Measurements from ENCODE around the gene C1orf198.

C1orf198 gene

DNA sequence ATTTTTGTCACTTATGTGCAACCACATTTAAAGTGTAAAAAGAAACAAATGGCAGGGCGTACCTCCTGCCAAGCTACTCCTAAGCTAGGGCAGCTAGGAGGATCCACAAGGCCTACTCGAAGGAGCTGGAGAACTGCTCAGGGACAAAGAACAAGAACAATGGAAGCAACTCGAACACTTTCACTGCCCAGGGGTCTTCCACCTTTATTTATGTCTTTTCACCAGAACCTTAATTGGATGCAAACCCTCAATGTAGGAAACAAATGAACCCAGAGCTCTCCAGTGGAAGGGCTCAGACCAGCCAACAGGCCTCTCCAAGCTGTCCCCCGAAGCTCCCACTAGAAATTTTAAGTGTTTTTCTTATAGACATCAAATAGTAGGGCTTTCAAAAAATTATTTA, 39.9 kb downstream of the C1orf198 start:
- DNase-seq: no peak

DNA sequence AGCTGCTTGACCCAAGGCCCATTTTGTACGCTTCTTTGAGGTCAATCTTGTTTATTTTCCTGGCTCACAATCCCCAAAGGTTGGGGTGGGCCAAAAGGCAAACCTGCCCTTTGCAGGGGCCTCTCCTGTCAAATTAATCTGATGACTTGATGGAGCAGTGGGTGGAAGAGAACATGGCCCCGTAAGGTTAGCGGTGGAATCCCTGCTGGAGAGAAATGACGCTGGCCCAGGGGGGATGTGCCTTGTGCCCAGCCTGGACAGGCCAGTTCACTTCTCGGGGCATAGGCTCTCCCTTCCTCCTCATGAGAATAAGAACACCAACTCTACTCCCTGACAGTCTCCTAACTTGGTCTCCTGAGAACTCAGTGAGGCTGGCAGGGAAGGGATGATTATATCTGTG, 40.5 kb downstream of the C1orf198 start:
- DNase-seq: no peak

DNA sequence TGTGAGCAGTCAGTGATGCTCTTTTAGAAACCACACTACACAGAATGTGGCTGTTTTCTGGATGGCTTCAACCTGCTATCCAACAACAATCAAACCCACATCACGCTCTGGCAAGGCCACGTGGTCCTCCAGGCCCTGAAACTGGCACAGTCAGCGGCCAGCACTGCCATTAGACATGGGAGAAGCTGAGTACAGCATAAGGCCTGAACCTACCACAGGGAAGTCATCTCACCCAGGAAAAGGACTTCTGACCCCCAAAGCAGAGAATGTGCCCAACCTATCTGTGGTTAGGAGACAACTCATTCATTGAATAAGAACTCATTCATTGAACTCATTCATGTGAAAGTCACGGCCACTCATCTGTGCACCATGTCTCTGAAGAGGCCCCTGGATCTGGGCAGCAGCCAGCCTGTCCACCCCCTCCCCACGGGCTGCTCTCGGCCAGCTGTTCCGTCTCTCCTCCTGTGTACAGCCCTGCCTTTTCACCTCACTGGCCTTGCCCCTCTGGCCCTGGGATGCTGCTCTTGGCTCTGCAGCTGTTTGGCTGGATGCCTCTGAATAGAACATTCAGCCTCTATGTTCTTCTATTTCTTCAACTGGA, 41.1 kb downstream of the C1orf198 start:
- no peak for DNase-seq

DNA sequence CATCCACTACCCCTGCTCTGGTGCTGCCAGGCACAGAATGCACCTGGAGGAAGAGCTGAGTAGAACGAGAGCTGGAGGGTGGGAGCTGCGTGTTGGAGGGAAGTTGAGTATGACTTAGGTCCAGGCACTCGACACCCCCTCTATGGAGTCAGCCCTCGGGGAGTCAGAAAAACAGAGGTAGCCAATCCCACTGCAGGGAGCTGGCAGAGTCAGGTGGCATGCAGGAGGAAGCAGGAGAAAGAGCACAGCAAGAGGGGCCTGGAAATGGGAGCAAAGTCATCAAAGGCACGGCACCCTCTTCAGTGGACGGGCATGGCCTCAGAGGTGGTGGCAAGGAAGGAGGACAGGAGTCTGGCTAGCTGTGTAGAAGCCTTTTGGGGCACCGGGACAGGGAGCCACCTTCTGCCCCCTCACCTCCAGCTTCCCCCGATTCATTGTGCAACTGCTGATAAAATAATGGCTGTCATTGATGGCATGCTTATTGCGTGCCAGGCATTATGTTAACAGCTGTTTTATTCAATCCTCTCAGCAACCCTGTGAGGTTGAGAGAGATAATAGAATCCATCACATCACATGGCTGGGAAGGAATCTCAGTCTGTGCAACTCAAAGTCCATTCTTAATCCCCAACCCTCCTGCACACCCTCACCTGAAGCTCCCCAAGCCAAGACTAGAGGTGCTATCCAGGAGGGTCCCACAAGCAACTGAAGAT, 42.0 kb downstream of the C1orf198 start:
- no peak for DNase-seq

DNA sequence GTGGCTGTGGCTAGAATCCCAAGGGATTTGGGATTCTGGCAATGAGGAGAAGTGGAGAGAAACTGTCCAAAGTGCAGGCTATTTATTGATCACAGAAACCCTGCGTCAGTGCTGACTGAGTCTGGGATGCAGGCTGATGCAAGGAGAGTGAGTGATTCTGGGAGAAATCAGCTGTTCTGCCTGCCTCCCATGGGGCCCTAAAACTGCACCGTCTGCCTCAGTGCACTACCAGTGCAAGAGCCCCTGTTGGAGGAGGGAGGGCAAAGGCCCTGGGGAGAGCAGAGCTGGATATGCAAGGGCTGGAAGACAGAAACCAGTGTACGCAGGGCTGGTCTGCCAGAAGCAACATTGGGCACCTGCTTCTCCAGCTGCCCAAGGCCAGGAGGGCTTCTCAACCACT, 42.6 kb downstream of the C1orf198 start:
- DNase-seq: no peak

DNA sequence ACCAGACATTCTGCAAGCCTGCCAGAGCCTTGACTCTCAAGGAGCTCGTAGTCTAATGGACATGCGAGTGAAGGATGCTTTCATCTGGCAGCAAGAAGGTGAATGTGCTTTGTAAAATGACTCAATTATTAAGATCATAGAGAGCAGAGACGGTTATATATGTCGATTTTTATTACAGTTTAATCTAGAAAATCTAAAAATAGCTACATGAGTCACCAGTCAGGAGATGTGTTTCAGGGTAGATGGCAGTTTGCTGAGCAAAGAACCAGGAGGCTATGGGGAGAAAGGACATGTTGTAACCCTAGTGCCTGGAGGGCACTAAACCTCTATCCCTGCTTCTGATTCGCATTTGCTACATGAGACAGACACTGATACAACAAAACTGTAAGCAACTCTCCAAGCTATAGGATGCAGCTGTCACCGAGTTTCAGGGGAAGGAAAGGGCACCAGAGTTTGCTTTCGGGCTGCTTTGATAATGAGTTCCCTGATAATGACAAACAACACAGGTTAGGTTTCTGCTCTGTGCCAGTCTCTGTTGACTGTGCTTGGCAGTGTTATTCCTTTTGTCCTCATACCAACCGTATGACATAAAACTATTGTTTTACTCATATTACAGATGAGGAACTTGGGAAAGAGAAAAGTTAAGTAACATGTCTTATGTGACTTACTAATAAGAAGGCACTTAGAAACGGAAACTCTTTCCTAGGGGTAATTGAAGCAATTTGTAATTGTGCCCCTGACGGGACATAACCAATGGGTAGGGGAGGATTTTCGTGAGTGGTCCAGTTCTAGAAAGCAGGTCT, 43.2 kb downstream of the C1orf198 start:
- no peak for DNase-seq

DNA sequence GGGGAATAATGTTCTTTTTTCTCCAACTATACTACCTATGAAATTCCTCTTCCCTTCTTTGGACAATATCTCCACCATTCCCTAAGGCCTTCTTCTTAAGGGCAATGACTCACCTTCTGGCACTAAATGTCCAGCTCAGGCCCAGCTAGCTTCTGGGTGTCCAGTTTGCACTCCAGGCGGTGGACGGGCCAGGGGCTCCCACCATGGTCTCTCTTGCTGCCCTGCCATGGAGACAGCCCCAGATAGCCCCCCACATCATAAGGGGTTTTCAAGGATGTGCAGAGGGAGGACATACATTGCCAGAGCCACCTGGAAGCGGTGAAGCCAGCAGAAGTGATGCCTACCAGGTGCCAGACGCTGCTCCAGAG, 43.8 kb downstream of the C1orf198 start:
- no peak for DNase-seq

DNA sequence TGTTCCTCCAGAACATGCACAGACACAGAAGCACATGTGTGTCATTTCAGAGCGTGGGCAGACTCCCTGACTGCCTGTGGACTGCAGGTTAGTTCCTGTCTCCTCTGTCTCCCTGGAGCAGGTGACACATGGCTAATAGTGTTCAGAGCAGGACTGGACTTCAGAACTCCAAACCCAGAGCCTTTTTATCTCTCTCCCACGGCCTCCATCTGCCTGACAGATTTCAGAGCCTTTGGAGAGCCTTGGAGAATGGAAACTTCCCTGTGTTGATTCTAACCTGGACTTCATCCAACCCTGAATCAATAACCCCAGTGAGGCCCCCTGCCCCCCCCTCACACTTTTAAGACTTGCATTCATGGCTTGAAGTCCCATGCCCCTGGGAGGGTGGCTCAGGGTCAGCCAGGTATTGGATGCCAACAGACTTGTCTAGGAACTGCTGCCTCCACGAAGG, 44.4 kb downstream of the C1orf198 start:
- no peak for DNase-seq

DNA sequence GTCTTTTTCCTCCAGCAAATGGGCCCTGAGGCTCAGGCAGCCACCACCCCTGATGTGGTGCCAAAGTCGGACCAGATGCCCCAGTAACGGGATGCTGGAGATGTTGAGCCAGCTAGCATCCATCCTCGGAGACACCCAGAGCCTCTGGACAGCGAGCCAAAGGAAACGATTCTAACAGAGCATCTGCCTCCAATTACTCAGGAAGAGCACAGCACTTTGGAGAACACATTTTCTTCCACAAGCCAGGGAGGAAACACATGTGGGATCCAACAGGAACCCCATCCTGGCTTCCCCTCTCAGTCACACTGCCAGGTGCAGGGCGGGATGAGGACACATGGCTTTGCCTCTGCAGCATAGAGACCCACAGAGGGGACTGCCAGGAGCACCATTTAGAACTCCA, 44.9 kb downstream of the C1orf198 start:
- DNase-seq: no peak

DNA sequence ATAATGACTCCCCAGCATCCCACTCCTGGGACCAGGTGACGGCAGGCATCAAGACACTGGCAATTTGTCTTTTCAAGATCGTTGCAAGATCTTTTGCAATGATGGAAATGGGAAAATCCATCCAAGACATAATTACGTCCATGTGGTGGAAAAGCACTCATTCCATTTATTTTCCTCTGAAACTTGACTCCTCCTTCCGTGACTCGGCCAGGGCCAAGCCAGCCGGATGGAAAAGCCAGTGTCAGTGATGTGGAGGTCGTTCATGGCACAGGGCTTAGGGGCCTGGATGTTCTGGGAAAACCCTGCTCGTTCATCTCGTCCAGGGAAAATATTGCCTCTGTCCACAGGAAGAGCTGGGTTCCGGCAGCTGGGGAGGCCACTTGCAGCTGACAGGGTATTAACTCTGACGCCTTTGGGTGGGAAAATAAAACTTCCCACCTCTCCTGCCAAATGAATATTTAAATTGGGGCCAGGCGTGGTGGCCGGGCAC, 46.2 kb downstream of the C1orf198 start:
- no peak for DNase-seq

DNA sequence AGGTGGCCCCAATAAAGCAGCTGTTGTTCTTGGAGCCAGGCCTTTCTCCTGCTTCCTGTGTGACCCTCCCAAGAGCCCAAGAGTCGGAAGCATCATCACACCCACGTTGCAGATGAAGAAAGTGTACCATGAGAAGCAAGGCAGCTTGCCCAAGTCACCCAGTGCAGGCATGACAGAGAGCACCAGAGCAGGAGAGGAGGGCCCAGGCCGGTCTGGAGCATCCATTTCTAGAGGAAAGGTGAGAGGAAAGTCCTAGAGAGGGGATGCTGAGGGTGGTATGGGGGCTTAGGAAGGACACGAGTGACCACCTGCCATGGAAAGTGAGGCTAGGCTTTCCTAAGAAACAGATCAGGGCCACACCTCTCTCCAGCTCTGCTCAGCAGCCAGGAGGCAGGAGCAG, 47.0 kb downstream of the C1orf198 start:
- no peak for DNase-seq

DNA sequence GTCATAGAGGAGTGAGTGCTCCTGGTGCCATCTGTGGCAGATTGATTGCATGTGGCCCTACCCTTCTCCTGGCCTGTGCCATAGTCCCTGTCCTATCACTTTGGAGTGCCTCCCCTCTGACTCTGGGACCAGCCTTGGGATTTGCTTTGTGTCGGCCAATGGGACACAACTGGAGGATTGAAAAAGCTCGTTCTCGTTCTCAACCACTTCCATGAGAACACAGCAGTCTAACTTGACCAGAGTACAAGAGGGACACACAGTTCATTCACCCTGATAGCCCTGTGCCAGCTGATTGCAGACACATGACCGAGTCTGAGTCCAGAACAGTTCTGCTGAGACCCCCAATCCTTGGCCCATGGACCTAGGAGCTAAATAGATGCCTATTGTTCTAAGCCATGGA, 47.8 kb downstream of the C1orf198 start:
- DNase-seq: no peak

DNA sequence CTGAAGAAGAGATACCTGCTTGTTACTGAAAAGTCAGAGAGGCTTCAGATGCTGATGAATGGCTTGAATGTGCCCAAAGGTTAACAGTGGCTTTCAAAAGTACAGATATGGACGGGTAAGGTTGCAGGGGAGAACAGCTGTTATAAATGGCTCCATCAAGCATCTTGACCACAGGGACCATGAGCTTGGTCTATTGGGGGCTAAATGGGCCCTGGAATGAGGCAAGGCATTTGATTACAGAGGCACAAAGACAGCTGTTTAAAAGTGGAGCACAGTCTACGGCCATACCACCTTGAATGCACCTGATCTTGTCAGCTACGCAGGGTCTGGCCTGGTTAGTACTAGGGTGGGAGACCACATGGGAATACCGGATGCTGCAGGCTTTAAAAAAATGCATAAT, 48.3 kb downstream of the C1orf198 start:
- no peak for DNase-seq

DNA sequence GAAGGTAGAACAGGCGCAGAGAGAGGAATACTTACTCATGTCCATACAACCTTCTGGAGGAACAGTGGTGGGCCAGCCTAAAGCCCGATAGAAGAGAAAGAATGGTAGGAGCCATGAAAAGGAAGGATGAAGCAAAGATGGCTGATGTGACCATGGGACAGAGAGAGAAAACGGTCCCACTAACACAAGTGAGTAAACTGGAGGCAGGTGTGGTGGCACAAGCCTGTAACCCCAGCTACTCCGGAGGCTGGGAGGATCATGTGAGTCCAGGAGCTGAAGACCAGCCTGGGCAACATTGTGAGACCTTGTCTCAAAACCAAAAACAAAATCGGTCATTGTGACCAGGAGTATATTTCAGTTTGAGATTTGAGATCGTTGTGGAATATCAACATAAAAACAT, 49.4 kb downstream of the C1orf198 start:
- no peak for DNase-seq

DNA sequence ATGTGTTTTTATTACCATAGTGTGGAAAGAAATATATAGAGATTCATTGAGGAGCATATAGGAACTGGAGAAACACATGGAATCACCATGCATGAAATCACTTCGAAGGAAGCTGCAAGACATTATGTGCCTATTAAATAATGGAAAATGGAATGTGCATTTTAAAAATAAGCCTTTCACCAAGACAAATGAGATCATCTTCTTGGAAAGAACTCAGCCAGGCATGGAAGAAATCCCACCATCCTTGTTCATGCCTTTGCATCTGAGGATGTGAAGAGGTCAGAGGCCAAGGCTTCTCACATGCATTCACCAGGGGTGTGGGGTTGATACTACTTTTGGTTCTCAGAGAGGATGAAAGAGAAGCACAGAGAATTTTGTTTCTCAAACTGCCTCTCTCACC, 50.0 kb downstream of the C1orf198 start:
- DNase-seq: no peak

DNA sequence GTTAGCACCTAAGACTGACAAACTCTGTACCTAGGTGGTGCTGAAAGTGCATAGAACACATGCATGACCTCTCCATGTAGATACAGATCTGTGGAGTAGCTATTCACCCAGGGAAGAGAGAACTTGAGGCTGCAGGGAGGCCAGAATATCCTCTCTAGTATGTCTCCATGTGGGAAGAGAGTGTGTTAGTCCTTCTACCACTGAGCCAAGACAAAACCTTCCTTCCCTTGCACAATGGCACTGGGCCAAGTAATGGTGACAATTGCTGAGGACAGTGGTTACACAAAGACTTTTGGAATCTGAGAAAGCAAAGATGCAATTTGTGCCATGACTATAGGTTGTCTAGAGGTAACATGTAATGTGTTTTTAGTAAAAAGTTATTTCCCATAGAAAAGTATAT, 52.3 kb downstream of the C1orf198 start:
- no peak for DNase-seq

DNA sequence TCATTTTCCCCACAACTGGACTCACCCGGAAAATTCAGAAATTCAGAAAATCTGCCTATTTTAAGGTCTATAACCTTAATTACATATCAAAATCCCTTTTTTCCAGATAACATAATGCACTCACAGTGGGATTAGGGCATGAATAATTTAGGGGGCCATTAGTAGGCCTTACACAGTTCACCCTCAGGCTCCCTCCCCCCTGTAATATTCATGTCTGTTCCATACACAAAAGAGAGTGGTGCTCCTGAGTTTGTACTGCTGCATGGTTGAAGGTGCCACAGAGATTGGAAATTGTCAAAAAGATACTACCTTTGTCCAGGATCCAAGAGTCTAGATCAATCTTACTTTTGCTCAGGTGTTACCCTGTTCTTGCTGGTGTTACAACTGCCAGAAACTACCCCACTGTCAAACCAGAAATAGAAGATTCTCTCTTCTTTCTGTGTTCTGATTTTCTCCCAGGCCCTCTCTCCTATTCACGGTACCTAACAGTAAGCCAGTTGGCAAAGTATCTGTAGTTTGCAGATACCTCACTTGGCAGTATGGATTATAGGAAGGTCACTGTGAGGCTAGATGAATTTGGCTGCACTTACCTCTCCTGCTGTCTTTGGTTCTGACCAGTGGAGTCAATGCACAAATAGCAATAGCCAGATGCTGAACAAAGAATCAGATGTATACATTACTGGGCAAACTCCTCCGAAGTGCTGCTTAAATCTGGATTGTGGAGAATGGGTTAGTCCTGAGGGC, 53.2 kb downstream of the C1orf198 start:
- no peak for DNase-seq

DNA sequence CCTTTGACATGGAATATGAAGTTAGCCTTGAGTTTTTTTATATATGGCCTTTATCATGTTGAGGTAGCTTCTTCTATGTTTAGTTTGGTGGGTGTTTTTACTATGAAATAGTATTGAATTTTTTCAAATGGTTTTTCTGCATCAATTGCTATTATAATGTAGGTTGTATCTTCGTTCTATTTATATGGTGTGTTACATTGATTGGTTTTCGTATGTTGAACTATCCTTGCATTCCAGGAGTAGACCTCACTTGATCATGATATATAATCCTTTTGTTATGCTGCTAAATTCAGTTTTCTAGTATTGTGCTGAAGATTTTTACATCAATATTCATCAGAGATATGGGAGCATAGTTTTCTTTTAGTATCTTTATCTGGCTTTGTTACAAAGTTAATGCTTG, 55.8 kb downstream of the C1orf198 start:
- no peak for DNase-seq

DNA sequence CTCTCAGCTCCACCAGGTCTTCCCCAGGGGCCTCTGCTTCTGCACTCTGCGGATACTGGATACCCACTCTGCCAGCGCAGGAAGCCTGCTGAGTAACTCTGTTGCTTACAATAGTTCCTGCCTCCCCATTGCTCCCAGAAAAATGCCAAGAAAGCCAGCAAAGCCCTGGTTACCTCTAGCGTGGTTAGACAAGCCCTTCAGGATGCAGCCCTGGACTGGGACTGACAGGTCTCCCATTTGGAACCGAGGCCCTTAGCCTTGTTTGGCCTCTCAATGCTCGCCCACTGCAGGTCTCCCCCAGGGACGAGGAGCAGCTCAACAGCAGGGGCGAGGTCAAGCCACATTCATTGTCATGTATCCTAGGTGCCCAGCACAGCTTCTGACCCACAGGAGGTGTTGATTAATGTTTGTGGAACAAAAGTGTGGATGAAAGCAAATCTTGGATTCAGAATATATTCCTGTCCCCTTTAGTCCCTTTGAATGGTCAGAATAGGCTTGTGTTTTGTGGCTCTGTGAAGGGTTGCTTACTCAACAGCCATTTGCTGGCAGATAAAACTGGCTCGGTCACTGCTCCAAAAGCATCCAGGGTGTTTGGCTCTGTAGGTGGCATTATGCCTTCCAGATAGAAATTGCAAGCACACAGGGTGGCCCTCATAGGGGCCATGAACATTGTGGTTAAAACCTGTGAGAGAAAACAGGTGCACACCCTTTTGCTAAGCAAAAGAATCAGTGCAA, 58.9 kb downstream of the C1orf198 start:
- DNase-seq: no peak

DNA sequence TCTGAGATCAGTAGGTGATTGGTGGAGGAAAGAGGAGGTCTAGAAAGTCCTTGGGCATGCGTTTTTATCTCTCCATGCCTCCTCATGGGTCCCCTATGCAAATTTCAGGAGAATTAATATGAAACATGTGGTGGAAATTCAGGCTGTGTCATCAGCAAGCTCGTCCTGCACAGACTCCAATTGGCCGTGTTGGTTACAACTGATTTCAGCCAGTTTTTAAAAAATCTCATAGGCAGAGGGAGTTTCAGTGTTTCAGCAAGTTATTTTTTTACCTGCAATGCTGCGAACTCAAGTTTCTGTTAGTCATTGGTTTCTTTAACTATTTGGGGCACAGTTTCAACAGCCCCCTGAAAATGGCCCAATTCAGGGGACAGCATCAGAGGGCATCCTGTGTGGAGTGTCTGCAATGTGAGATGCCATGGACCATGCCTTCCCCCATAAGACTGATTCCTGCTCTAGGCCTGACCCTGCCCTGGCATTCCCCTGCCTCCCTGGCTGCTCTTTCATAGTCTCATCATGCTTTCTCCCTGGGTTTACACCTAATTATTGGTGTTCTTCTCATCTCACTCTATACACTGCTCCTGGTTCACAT, 59.9 kb downstream of the C1orf198 start:
- no peak for DNase-seq

DNA sequence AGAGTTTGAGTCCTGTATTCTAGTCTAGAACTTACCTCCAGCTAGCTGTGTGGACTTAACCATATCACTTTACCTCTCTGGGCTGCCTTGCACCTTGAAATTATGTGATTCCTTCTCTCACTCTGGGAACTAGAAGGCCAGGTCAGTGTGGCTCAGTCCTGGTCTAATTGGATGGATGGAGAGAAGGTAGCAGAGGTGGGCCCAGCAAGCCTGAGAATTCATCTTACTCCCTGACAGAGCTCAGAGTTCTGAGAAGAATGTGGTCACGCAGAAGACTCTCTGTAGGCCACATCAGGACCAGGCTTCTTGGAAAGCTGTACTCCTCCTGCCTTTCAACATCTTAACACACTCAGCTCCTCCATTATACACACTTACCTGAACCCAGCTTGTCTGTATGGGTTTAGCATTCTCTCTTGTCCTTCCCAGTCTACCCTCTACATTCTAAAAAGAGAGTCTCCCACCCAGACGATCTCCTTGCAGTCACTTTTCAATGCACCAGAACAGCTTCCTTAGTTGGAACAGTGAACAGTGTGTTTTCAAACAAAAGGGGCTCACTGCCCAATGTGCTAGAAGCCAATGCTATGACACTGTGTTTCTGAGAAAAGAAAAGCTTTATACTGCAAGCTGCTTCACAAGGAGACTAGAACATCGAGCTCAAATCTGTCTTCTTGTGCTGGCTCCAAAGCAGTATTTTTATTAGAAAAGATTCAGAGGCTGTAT, 60.6 kb downstream of the C1orf198 start:
- DNase-seq: no peak

DNA sequence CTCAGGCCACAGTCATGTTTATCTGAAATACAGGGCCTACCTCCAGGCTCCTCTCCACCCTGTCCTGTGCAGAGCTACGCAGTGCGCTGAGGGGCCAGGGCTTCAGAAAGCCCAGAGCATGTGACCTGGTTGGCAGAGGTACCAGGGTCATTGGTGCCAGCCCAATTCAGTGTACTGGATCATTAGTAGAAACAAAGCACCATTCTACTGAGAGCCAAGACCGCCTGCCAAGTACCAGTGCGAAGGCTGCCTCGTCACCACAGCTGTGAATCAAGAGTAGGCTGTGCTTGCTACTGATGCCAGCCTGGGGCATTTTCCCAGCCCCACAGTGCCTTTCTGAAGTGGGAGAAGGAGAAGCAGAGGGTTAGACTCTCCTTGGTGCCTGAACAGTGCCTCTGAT, 61.3 kb downstream of the C1orf198 start:
- DNase-seq: no peak
